ENCODE results near the gene CDK5RAP1. TPM values are rescaled to one million over a fixed set of nuclear protein-coding genes. Genes with fewer than 3 reads are reported as not detected.

The CDK5RAP1 gene
- total RNA-seq, 1 experiment from 2014 or later = 53.4 TPM

GRCh38 chr20:33320006-33320405 lies 81.3 kb downstream of the CDK5RAP1 start:
- Histone ChIP-seq H3K9me2 (replicated peaks; ENCODE audit: low read length) (no peaks in the 10 kb centered on the region), H3K9me3 (ENCODE audit: low read length) (no peaks in the 10 kb centered on the region), H3K9ac (ENCODE audit: low read length) (no peak overlapping the region), H3K4me2 (ENCODE audit: low read length) (no peak overlapping the region), H3K4me3 (ENCODE audit: low read length) (no peak overlapping the region), H4K20me1 (ENCODE audit: low read length) (no peaks in the 10 kb centered on the region), H3K36me3 (ENCODE audit: low read depth, low read length) (no peaks in the 10 kb centered on the region), H2AFZ (ENCODE audit: low read length) (no peak overlapping the region), H3F3A (ENCODE audit: low read length, unreplicated experiment) (no peaks in the 10 kb centered on the region), H3K27ac (ENCODE audit: low read length) (no peak overlapping the region), H3K27me3 (ENCODE audit: low read length) (peaks cover 15% of the 10 kb centered on the region), H3K79me2 (ENCODE audit: low read length) (no peaks in the 10 kb centered on the region), H3K4me1 (ENCODE audit: insufficient read depth, low read length) (no peaks in the 10 kb centered on the region)
- POLR2A ChIA-PET (ENCODE audit: unreplicated experiment) = no interaction called here
- no peak for TF ChIP-seq EZH2 (IDR thresholded peaks at IDR 0.05; ENCODE audit: low read length, unreplicated experiment)
- TF ChIP-seq CTCF (conservative IDR thresholded peaks at IDR 0.05; ENCODE audit: low read depth, low read length) = no peak
- no peak for TF ChIP-seq EZH2phosphoT487 (IDR thresholded peaks at IDR 0.05; ENCODE audit: borderline replicate concordance, low read length)
- intact Hi-C loops (cut with micrococcal nuclease) = no loop called here
- BruUV-seq (replicated peaks) = no TSS peak
- DNase-seq = no peak
- CTCF ChIA-PET = no interaction called here
- ATAC-seq = no peak

- Histone ChIP-seq H3K9me2 (replicated peaks; ENCODE audit: low read length) (no peaks in the 10 kb centered on the region), H3K27ac (ENCODE audit: low read length) (no peak overlapping the region), H3K27me3 (ENCODE audit: low read length) (peaks cover 15% of the 10 kb centered on the region), H3K36me3 (ENCODE audit: low read depth, low read length) (no peaks in the 10 kb centered on the region), H2AFZ (ENCODE audit: low read length) (no peak overlapping the region), H3K9ac (ENCODE audit: low read length) (no peak overlapping the region), H3K9me3 (ENCODE audit: low read length) (no peaks in the 10 kb centered on the region), H3K4me3 (ENCODE audit: low read length) (no peak overlapping the region), H3K79me2 (ENCODE audit: low read length) (no peaks in the 10 kb centered on the region), H4K20me1 (ENCODE audit: low read length) (no peaks in the 10 kb centered on the region), H3K4me1 (ENCODE audit: insufficient read depth, low read length) (no peaks in the 10 kb centered on the region), H3K4me2 (ENCODE audit: low read length) (no peak overlapping the region), H3F3A (ENCODE audit: low read length, unreplicated experiment) (no peaks in the 10 kb centered on the region)
- DNase-seq (no peak), ATAC-seq (no peak)
- ChIA-PET CTCF (no interaction called here), POLR2A (ENCODE audit: unreplicated experiment) (no interaction called here)
- BruUV-seq (replicated peaks) = no TSS peak
- TF ChIP-seq EZH2phosphoT487 (IDR thresholded peaks at IDR 0.05; ENCODE audit: borderline replicate concordance, low read length) (no peak), EZH2 (IDR thresholded peaks at IDR 0.05; ENCODE audit: low read length, unreplicated experiment) (no peak), CTCF (conservative IDR thresholded peaks at IDR 0.05; ENCODE audit: low read depth, low read length) (no peak)
- intact Hi-C loops (cut with micrococcal nuclease) = no loop called here
Observed at GRCh38 chr20:33318096-33318429, 83.3 kb downstream of the CDK5RAP1 start.

- H3F3A ChIP-seq (ENCODE audit: low read length, unreplicated experiment) = no peaks in the 10 kb centered on the region
- H3K27ac ChIP-seq (ENCODE audit: low read length) = no peak overlapping the region
- H2AFZ ChIP-seq (ENCODE audit: low read length) = no peak overlapping the region
- BruUV-seq (replicated peaks) = no TSS peak
- DNase-seq (no peak), ATAC-seq (no peak)
- no peaks in the 10 kb centered on the region for H3K79me2 ChIP-seq (ENCODE audit: low read length)
- peaks cover 15% of the 10 kb centered on the region for H3K27me3 ChIP-seq (ENCODE audit: low read length)
- no peaks in the 10 kb centered on the region for H4K20me1 ChIP-seq (ENCODE audit: low read length)
- no peak overlapping the region for H3K4me2 ChIP-seq (ENCODE audit: low read length)
- H3K9me3 ChIP-seq (ENCODE audit: low read length) = no peaks in the 10 kb centered on the region
- no peaks in the 10 kb centered on the region for H3K4me1 ChIP-seq (ENCODE audit: insufficient read depth, low read length)
- intact Hi-C loops (cut with micrococcal nuclease) = no loop called here
- TF ChIP-seq EZH2 (IDR thresholded peaks at IDR 0.05; ENCODE audit: low read length, unreplicated experiment) = no peak
- TF ChIP-seq EZH2phosphoT487 (IDR thresholded peaks at IDR 0.05; ENCODE audit: borderline replicate concordance, low read length) = no peak
- TF ChIP-seq CTCF (conservative IDR thresholded peaks at IDR 0.05; ENCODE audit: low read depth, low read length) = no peak
- no peaks in the 10 kb centered on the region for H3K36me3 ChIP-seq (ENCODE audit: low read depth, low read length)
- CTCF ChIA-PET = no interaction called here
- H3K9me2 ChIP-seq (replicated peaks; ENCODE audit: low read length) = no peaks in the 10 kb centered on the region
- H3K4me3 ChIP-seq (ENCODE audit: low read length) = no peak overlapping the region
- POLR2A ChIA-PET (ENCODE audit: unreplicated experiment) = no interaction called here
- H3K9ac ChIP-seq (ENCODE audit: low read length) = no peak overlapping the region
Observed at GRCh38 chr20:33317424-33318095, 83.8 kb downstream of the CDK5RAP1 start.

Measured in PC-3 (cell line).